IMR-90 (cell line): ENCODE results near the gene MAG. TPM values are rescaled to one million over a fixed set of nuclear protein-coding genes. Genes with fewer than 3 reads are reported as not detected.

Experiments
- ATAC-seq: fragments of 200-7000 bp; cut with Tn5 transposase; 2 replicates; pipeline ENCODE4 v1.9.1; 2020; ENCODE audit warnings: low read depth, mild to moderate bottlenecking, moderate library complexity
- BruUV-seq: library from RNA; stranded (reverse); fragments of 400-500 nt; replicated peaks from 2 replicates; lab custom pipeline; 2021; lab: Mats Ljungman, UMichigan
- CTCF ChIA-PET: fragments of 300-600 bp; formaldehyde crosslinking; extraction: SDS; loops from one replicate; lab custom pipeline; 2021; ENCODE audit warnings: antibody characterized with exemption; lab: Yijun Ruan, JAX
- POLR2A ChIA-PET: fragments of 300-600 bp; sonication (Branson Sonifier 250); formaldehyde crosslinking; loops from one replicate; lab custom pipeline; 2022; ENCODE audit warnings: antibody characterized with exemption; ENCODE audit not compliant: unreplicated experiment; lab: Charles Lee
- DNase-seq: peaks from one replicate; pipeline ENCODE4 v3.0.0; 2013
- H2AFZ ChIP-seq: replicated peaks from 2 replicates; pipeline ENCODE3; 2013; ENCODE audit warnings: low read length, mild to moderate bottlenecking; ENCODE audit not compliant: poor library complexity
- H2AK5ac ChIP-seq: 2 replicates; pipeline ENCODE4 v1.6.1; 2013; ENCODE audit warnings: low read depth, low read length, inconsistent platforms
- H2AK9ac ChIP-seq: replicated peaks from 2 replicates; pipeline ENCODE3; 2013; ENCODE audit warnings: mild to moderate bottlenecking, low read depth, low read length, moderate library complexity; ENCODE audit not compliant: poor library complexity
- H2BK120ac ChIP-seq: 2 replicates; pipeline ENCODE4 v1.6.1; 2013; ENCODE audit warnings: low read depth, low read length, inconsistent platforms
- H2BK15ac ChIP-seq: 3 replicates; pipeline ENCODE4 v1.6.1; 2013; ENCODE audit warnings: low read depth, low read length, inconsistent platforms
- H2BK20ac ChIP-seq: 2 replicates; pipeline ENCODE4 v1.6.1; 2013; ENCODE audit warnings: low read depth, mild to moderate bottlenecking, inconsistent platforms, low read length, moderate library complexity
- H2BK5ac ChIP-seq: 2 replicates; pipeline ENCODE4 v1.6.1; 2013; ENCODE audit warnings: mild to moderate bottlenecking, low read depth, low read length, inconsistent platforms; ENCODE audit not compliant: poor library complexity, severe bottlenecking
- H3K14ac ChIP-seq: replicated peaks from 2 replicates; pipeline ENCODE4 v1.6.1; 2013; ENCODE audit warnings: low read depth, low read length, inconsistent platforms
- H3K18ac ChIP-seq: 2 replicates; pipeline ENCODE4 v1.6.1; 2013; ENCODE audit warnings: low read depth, low read length, control low read depth
- H3K23ac ChIP-seq: 2 replicates; pipeline ENCODE4 v1.6.1; 2013; ENCODE audit warnings: low read depth, low read length, inconsistent platforms
- H3K27ac ChIP-seq: 2 replicates; pipeline ENCODE4 v1.5.1; 2013; ENCODE audit warnings: mild to moderate bottlenecking, control low read depth, low read length; ENCODE audit not compliant: insufficient read depth
- H3K27me3 ChIP-seq: 2 replicates; pipeline ENCODE4 v1.6.1; 2013; ENCODE audit warnings: low read length; ENCODE audit not compliant: control insufficient read depth, insufficient read depth
- H3K36me3 ChIP-seq: 2 replicates; pipeline ENCODE4 v1.6.1; 2013; ENCODE audit warnings: low read length, mixed read lengths; ENCODE audit not compliant: control insufficient read depth, insufficient read depth
- H3K4ac ChIP-seq: 2 replicates; pipeline ENCODE4 v1.6.1; 2013; ENCODE audit warnings: low read depth, low read length, inconsistent platforms
- H3K4me1 ChIP-seq: 2 replicates; pipeline ENCODE4 v1.6.1; 2013; ENCODE audit warnings: low read length, mixed read lengths; ENCODE audit not compliant: control insufficient read depth, insufficient read depth
- H3K4me2 ChIP-seq: 2 replicates; pipeline ENCODE4 v1.6.1; 2013; ENCODE audit warnings: low read depth, mild to moderate bottlenecking, control low read depth, low read length, moderate library complexity
- H3K4me3 ChIP-seq: 2 replicates; pipeline ENCODE4 v1.5.1; 2013; ENCODE audit warnings: low read depth, mild to moderate bottlenecking, control low read depth, low read length, moderate library complexity; ENCODE audit not compliant: insufficient read depth
- H3K56ac ChIP-seq: 2 replicates; pipeline ENCODE4 v1.6.1; 2013; ENCODE audit warnings: low read length, inconsistent platforms; ENCODE audit not compliant: insufficient read depth; ENCODE audit errors: extremely low read depth
- H3K79me1 ChIP-seq, 2 experiments: 2 replicates each; pipeline ENCODE4 v1.6.1; 2013; ENCODE audit warnings: low read length in 2 of 2, inconsistent platforms in 1 of 2, low read depth in 1 of 2
- H3K9ac ChIP-seq: 2 replicates; pipeline ENCODE4 v1.6.1; 2013; ENCODE audit warnings: low read depth, low read length, control low read depth
- H3K9me1 ChIP-seq: 2 replicates; pipeline ENCODE4 v1.6.1; 2013; ENCODE audit warnings: low read length, inconsistent platforms; ENCODE audit not compliant: insufficient read depth
- H3K9me3 ChIP-seq: 2 replicates; pipeline ENCODE4 v1.6.1; 2013; ENCODE audit warnings: low read length; ENCODE audit not compliant: control insufficient read depth, insufficient read depth
- H4K20me1 ChIP-seq: 2 replicates; pipeline ENCODE4 v1.6.1; 2013; ENCODE audit warnings: low read length, inconsistent platforms; ENCODE audit not compliant: insufficient read depth
- H4K5ac ChIP-seq: 2 replicates; pipeline ENCODE4 v1.6.1; 2013; ENCODE audit warnings: mild to moderate bottlenecking, low read depth, low read length, control low read depth
- H4K8ac ChIP-seq, 2 experiments: 2 replicates each; pipeline ENCODE4 v1.6.1; 2013; ENCODE audit warnings: low read depth in 2 of 2, low read length in 2 of 2, control low read depth in 1 of 2, inconsistent platforms in 1 of 2
- H4K91ac ChIP-seq: 2 replicates; pipeline ENCODE4 v1.6.1; 2013; ENCODE audit warnings: low read depth, low read length, inconsistent platforms; ENCODE audit not compliant: insufficient read depth
- BHLHE40 ChIP-seq: fragments of 150-350 bp; IDR thresholded peaks from 2 replicates; pipeline ENCODE4 v1.6.1; 2016; ENCODE audit warnings: mild to moderate bottlenecking, low read depth, low read length
- CEBPB ChIP-seq: IDR thresholded peaks from 2 replicates; pipeline ENCODE4 v1.6.1; 2012; ENCODE audit warnings: low read depth, low read length, improper control_type of control experiment
- CHD1 ChIP-seq: IDR thresholded peaks from 2 replicates; pipeline ENCODE4 v1.6.1; 2012; ENCODE audit warnings: low read depth, low read length, improper control_type of control experiment
- FOS ChIP-seq: fragments of 150-350 bp; IDR thresholded peaks from 2 replicates; pipeline ENCODE4 v1.6.1; 2016; ENCODE audit warnings: low read depth, low read length
- MAFK ChIP-seq: IDR thresholded peaks from 2 replicates; pipeline ENCODE4 v1.6.1; 2012; ENCODE audit warnings: low read depth, low read length, improper control_type of control experiment
- MXI1 ChIP-seq: IDR thresholded peaks from 2 replicates; pipeline ENCODE4 v1.6.1; 2012; ENCODE audit warnings: low read depth, mild to moderate bottlenecking, low read length, moderate library complexity, borderline replicate concordance
- NFE2L2 ChIP-seq: fragments of 150-350 bp; IDR thresholded peaks from 2 replicates; pipeline ENCODE4 v1.6.1; 2016; ENCODE audit warnings: low read depth, mild to moderate bottlenecking, low read length
- POLR2A ChIP-seq: IDR thresholded peaks from 2 replicates; pipeline ENCODE4 v1.6.1; 2012; ENCODE audit warnings: mild to moderate bottlenecking, low read depth, low read length
- RAD21 ChIP-seq: IDR thresholded peaks from 2 replicates; pipeline ENCODE4 v1.6.1; 2012; ENCODE audit warnings: low read length, improper control_type of control experiment
- RCOR1 ChIP-seq: IDR thresholded peaks from 2 replicates; pipeline ENCODE4 v1.6.1; 2012; ENCODE audit warnings: mild to moderate bottlenecking, low read length, improper control_type of control experiment; ENCODE audit not compliant: insufficient replicate concordance
- RFX5 ChIP-seq: IDR thresholded peaks from 2 replicates; pipeline ENCODE4 v1.8.0; 2012; ENCODE audit warnings: low read depth, mild to moderate bottlenecking, low read length, moderate library complexity
- SMC3 ChIP-seq: fragments of 150-350 bp; IDR thresholded peaks from 2 replicates; pipeline ENCODE4 v1.6.1; 2016; ENCODE audit warnings: low read depth, mild to moderate bottlenecking, antibody characterized with exemption, low read length, moderate library complexity
- WGBS, 2 experiments: methylation state at CpG; one replicate each; pipeline versions ENCODE4 v1.1.5 to v1.1.7; 2013; ENCODE audit warnings: missing lambda C conversion rate in 2 of 2; ENCODE audit not compliant: insufficient read length in 1 of 2; ENCODE audit errors: extremely low coverage in 2 of 2; 5-methylcytosine and 5-hydroxymethylcytosine counted together
- dilution Hi-C: fragments of 300-500 bp; cut with HindIII; formaldehyde crosslinking; loops from one replicate; pipeline ENCODE4 v1.14.3; 2018; ENCODE audit warnings: low sequenced_read_pairs; ENCODE audit not compliant: unreplicated experiment
- in situ Hi-C: fragments of 300-500 bp; cut with MboI; formaldehyde crosslinking; loops from 3 replicates; pipeline ENCODE4 v1.14.3; 2019; ENCODE audit warnings: low sequenced_read_pairs, inconsistent platforms, mixed read lengths
- intact Hi-C: fragments of 100-400 bp; cut with micrococcal nuclease; formaldehyde crosslinking; loops from 2 replicates; pipeline ENCODE4 v1.10.0; 2022
- polyA plus RNA-seq, 3 experiments: library from polyadenylated mRNA; depleted of rRNA; stranded (reverse); fragments of >200 nt; gene quantifications; 2 replicates each; pipeline ENCODE4 v1.2.3, GENCODE V29; 2012; ENCODE audit warnings: low replicate concordance in 1 of 3
- total RNA-seq: library from RNA; depleted of rRNA; stranded (reverse); fragments of >200 nt; gene quantifications from 2 replicates; pipeline ENCODE4 v1.2.3, GENCODE V29; 2012
- TF ChIP-seq, protein P1 (sequence below): conservative IDR thresholded peaks from 2 replicates; pipeline ENCODE4 v1.5.1; 2012; ENCODE audit warnings: mild to moderate bottlenecking, low read depth, low read length, improper control_type of control experiment
- TF ChIP-seq, protein P2 (sequence below): fragments of 150-350 bp; IDR thresholded peaks from 2 replicates; pipeline ENCODE4 v1.6.1; 2016; ENCODE audit warnings: low read depth, mild to moderate bottlenecking, low read length, moderate library complexity, borderline replicate concordance

The MAG gene
- total and polyA plus RNA-seq, 2 of the 4 experiments (the other 2 are of a cell fraction) = not detected

DNA sequence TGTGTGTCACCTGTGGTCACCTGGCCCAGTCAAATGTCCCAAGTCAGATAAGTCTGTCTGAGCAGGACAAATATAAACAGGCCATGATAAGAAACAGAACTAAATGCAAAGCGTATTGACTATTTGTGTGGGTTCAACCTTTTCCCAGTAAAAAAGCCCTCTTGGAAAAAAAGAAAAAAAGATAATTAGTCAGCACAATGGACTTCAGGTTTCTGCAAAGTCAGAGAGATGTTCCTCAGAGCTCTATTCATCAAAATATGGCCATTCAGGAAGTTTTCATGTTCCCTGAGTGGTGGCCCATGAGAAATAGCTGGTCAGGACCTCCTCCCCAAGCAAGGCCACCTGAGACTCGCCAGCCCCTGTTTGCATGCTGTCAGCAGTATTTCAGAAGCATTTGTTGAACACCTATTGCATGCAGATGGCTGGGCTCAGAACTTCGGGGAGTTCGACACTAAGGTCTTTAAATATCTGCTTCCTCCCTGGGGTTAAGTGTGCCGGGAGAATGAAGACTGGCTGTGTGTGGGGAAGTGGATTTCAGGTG lies 69.0 kb downstream of the MAG start:
- ChIA-PET CTCF (no interaction called here), POLR2A (no interaction called here)
- H3K4ac ChIP-seq = no peak overlapping the region
- TF ChIP-seq BHLHE40 (no peak), SMC3 (no peak), MXI1 (no peak), RAD21 (no peak), CEBPB (no peak), CHD1 (no peak), RCOR1 (no peak), FOS (no peak), RFX5 (no peak), MAFK (no peak), POLR2A (no peak), NFE2L2 (no peak)
- TF ChIP-seq, protein P1, sequence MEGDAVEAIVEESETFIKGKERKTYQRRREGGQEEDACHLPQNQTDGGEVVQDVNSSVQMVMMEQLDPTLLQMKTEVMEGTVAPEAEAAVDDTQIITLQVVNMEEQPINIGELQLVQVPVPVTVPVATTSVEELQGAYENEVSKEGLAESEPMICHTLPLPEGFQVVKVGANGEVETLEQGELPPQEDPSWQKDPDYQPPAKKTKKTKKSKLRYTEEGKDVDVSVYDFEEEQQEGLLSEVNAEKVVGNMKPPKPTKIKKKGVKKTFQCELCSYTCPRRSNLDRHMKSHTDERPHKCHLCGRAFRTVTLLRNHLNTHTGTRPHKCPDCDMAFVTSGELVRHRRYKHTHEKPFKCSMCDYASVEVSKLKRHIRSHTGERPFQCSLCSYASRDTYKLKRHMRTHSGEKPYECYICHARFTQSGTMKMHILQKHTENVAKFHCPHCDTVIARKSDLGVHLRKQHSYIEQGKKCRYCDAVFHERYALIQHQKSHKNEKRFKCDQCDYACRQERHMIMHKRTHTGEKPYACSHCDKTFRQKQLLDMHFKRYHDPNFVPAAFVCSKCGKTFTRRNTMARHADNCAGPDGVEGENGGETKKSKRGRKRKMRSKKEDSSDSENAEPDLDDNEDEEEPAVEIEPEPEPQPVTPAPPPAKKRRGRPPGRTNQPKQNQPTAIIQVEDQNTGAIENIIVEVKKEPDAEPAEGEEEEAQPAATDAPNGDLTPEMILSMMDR = no peak
- TF ChIP-seq, protein P2, sequence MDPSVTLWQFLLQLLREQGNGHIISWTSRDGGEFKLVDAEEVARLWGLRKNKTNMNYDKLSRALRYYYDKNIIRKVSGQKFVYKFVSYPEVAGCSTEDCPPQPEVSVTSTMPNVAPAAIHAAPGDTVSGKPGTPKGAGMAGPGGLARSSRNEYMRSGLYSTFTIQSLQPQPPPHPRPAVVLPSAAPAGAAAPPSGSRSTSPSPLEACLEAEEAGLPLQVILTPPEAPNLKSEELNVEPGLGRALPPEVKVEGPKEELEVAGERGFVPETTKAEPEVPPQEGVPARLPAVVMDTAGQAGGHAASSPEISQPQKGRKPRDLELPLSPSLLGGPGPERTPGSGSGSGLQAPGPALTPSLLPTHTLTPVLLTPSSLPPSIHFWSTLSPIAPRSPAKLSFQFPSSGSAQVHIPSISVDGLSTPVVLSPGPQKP = no peak
- no peak overlapping the region for H2BK5ac ChIP-seq
- no peak overlapping the region for H3K4me2 ChIP-seq
- no peak overlapping the region for H4K8ac ChIP-seq
- no peaks in the 10 kb centered on the region for H3K36me3 ChIP-seq
- no peak for DNase-seq
- H3K18ac ChIP-seq = no peak overlapping the region
- no peak overlapping the region for H3K23ac ChIP-seq
- no peak overlapping the region for H3K56ac ChIP-seq
- H3K14ac ChIP-seq = no peak overlapping the region
- H3K27me3 ChIP-seq = peaks cover 8% of the 10 kb centered on the region
- dilution Hi-C loops (no loop called here), intact Hi-C loops (no loop called here), in situ Hi-C loops (no loop called here)
- H3K9ac ChIP-seq = no peak overlapping the region
- ATAC-seq = no peak
- no peaks in the 10 kb centered on the region for H3K4me1 ChIP-seq
- no peak overlapping the region for H2AFZ ChIP-seq
- no peak overlapping the region for H2BK120ac ChIP-seq
- no peaks in the 10 kb centered on the region for H3K9me3 ChIP-seq
- no peak overlapping the region for H3K27ac ChIP-seq
- H4K20me1 ChIP-seq = no peaks in the 10 kb centered on the region
- H2BK15ac ChIP-seq = no peak overlapping the region
- no peak overlapping the region for H2BK20ac ChIP-seq
- WGBS, 2 experiments = 30% methylated on average over 2 of the region's 5 CpGs; no CpG with 5 or more reads in 1 of the 2 experiments
- no peak overlapping the region for H3K4me3 ChIP-seq
- no peaks in the 10 kb centered on the region for H3K79me1 ChIP-seq
- no peak overlapping the region for H4K91ac ChIP-seq
- no peak overlapping the region for H4K5ac ChIP-seq
- no peak overlapping the region for H2AK9ac ChIP-seq
- no peaks in the 10 kb centered on the region for H3K9me1 ChIP-seq
- no TSS peak for BruUV-seq
- no peak overlapping the region for H2AK5ac ChIP-seq
